ENCODE data around the gene WEE1.

DNA sequence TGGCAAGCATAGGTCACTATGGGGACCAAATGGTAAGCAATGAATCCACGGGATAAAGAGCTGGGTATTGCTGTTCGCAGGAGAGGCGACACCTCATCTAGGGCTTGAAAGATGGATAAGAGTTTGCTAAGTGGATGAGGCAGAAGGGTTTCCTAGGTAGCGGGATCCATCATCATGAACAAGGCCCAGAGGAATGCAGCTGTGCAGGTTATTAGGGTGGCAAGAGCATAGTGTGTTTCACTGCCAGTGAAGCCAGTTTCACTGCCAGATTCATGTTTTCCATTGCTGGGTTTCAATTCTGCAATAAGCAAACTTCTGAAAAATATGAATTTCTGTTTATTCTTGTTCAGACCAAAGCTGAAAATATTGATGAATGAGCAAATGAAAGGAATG is 27.2 kb downstream of the WEE1 start:
- TF ChIP-seq POLR2AphosphoS5 (IDR thresholded peaks at IDR 0.05; ENCODE audit: borderline replicate concordance, low read depth, low read length) (no peak), EZH2 (IDR thresholded peaks at IDR 0.05) (no peak), FOXP2 (optimal IDR thresholded peaks at IDR 0.05; ENCODE audit: control extremely low read depth, extremely low read length, insufficient read depth) (no peak)

Data from SK-N-MC (cell line).